Ishikawa (cell line): ENCODE results near the gene RIMOC1.

Experiments
- CEBPB ChIP-seq: IDR thresholded peaks from 2 replicates; pipeline ENCODE4 v1.6.1; 2012
- CREB1 ChIP-seq: IDR thresholded peaks from 2 replicates; pipeline ENCODE4 v1.6.1; 2012; ENCODE audit warnings: low read depth
- EGR1 ChIP-seq: IDR thresholded peaks from 2 replicates; pipeline ENCODE4 v1.6.1; 2012
- EP300 ChIP-seq: IDR thresholded peaks from 2 replicates; pipeline ENCODE4 v1.6.1; 2012; ENCODE audit warnings: borderline replicate concordance
- FOXM1 ChIP-seq: IDR thresholded peaks from 2 replicates; pipeline ENCODE4 v1.6.1; 2012; ENCODE audit warnings: low read depth, borderline replicate concordance
- NFIC ChIP-seq: IDR thresholded peaks from 2 replicates; pipeline ENCODE4 v1.6.1; 2012
- RAD21 ChIP-seq: IDR thresholded peaks from 2 replicates; pipeline ENCODE4 v1.6.1; 2012; ENCODE audit warnings: low read depth
- TAF1 ChIP-seq: IDR thresholded peaks from 2 replicates; pipeline ENCODE4 v1.6.1; 2012; ENCODE audit warnings: low read depth, mild to moderate bottlenecking
- TCF12 ChIP-seq: IDR thresholded peaks from 2 replicates; pipeline ENCODE4 v1.6.1; 2012; ENCODE audit warnings: low read depth
- TEAD4 ChIP-seq: IDR thresholded peaks from 2 replicates; pipeline ENCODE4 v1.6.1; 2012
- YY1 ChIP-seq: IDR thresholded peaks from 2 replicates; pipeline ENCODE4 v1.6.1; 2012; ENCODE audit warnings: low read depth
- ZBTB7A ChIP-seq: IDR thresholded peaks from 2 replicates; pipeline ENCODE4 v1.6.1; 2012; ENCODE audit warnings: low read depth
- TF ChIP-seq, protein P1 (sequence below): IDR thresholded peaks from 2 replicates; pipeline ENCODE4 v1.6.1; 2012
- TF ChIP-seq, protein P2 (sequence below): IDR thresholded peaks from 2 replicates; pipeline ENCODE4 v1.6.1; 2012
- TF ChIP-seq, protein P3 (sequence below): IDR thresholded peaks from 2 replicates; pipeline ENCODE4 v1.6.1; 2012; ENCODE audit warnings: low read depth, mild to moderate bottlenecking

RIMOC1 gene

DNA sequence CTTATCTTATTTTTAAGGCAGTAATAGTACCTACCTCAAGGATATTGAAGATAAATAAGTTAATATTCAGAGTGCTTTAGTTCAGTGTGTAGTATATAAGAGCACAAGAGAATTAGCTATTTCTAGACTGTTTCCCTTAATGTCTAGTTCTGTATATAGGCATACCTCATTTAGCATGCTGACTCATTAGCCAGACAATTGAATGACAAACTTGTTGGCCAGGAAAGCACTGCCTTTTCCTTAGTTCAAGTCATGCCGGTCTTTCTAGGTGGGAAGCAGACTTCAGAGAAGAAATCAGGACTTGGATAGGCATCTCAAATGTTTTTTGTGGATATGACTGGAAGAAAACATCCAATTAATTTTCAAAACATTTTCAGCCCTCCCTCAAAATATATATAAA lies 17.7 kb downstream of the RIMOC1 start:
- TF ChIP-seq NFIC (peak; percentile 20; the same call in 1 of the 2 replicates), RAD21 (no peak)
- TF ChIP-seq, protein P1, sequence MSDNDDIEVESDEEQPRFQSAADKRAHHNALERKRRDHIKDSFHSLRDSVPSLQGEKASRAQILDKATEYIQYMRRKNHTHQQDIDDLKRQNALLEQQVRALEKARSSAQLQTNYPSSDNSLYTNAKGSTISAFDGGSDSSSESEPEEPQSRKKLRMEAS: peak; percentile 17; the same call in 1 of the 2 replicates

DNA sequence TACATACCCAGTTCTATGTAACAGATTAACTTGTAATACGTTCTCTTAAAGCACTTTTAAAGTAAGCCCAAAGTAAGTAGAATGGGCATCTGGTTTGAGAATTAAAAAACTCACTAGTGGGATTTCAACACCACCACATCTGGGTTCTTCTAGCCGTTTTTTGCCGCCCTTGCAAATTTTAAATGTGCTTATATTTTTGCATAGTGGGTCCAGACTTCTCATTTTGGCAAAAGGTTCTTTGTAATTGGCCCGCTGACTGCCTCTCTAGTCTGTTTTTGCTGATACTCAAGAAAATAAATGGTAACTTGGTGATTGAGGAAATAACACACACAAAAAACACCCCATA lies 20.4 kb downstream of the RIMOC1 start:
- no peak for TF ChIP-seq ZBTB7A
- TF ChIP-seq EP300: no peak
- TF ChIP-seq TCF12: no peak
- no peak for TF ChIP-seq RAD21
- no peak for TF ChIP-seq NFIC
- TF ChIP-seq TEAD4: no peak

DNA sequence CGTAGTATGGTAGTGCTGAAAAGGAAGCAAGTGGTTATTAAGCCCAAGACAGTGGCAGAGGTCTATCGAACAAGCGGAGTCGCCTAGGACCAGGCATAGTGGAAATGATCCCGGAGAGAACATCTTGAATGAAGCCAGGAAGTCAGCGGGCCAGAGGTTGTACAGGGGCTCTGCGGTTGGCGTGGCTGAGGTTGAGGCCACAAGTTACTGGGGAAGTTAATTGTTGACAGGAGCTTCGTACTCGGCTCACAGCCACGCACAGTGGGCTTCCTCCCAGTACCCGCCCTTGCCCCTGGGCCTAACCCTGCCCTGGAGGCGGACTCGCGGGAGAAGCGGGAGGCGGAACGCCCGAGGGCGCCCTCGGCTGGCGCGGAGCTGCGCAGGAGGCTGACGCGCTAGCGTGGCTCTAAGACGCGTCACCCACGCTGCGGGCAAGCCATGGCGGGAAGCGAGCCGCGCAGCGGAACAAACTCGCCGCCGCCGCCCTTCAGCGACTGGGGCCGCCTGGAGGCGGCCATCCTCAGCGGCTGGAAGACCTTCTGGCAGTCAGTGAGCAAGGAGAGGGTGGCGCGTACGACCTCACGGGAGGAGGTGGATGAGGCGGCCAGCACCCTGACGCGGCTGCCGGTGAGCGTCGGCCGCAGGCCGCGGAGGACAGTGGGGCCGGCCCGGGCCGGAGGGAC lies 20.9 kb downstream of the RIMOC1 start, which contains the start of gene FBXO4:
FBXO4 (plus strand) TSS at position 410 of the 683 bp plus-strand sequence; CDS start at position 439, 29 bp downstream.
- TF ChIP-seq CREB1 (peak; percentile 57; the same call in 1 of the 2 replicates), TAF1 (peak; percentile 80), EGR1 (peak; percentile 49; the same call in 1 of the 2 replicates), YY1 (peak; percentile 78), RAD21 (peak; percentile 49; the same call in 1 of the 2 replicates), NFIC (peak; percentile 38; the same call in 1 of the 2 replicates), TEAD4 (0 out of 2 replicates have a peak, but pooled peaks have one; percentile 47), ZBTB7A (no peak; the same call in none of the 2 replicates), TCF12 (peak; percentile 54), CEBPB (no peak), EP300 (no peak), FOXM1 (no peak)
- TF ChIP-seq, protein P2, sequence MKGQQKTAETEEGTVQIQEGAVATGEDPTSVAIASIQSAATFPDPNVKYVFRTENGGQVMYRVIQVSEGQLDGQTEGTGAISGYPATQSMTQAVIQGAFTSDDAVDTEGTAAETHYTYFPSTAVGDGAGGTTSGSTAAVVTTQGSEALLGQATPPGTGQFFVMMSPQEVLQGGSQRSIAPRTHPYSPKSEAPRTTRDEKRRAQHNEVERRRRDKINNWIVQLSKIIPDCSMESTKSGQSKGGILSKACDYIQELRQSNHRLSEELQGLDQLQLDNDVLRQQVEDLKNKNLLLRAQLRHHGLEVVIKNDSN: 0 out of 2 replicates have a peak, but pooled peaks have one; percentile 5
- TF ChIP-seq, protein P1: peak; percentile 91
- TF ChIP-seq, protein P3, sequence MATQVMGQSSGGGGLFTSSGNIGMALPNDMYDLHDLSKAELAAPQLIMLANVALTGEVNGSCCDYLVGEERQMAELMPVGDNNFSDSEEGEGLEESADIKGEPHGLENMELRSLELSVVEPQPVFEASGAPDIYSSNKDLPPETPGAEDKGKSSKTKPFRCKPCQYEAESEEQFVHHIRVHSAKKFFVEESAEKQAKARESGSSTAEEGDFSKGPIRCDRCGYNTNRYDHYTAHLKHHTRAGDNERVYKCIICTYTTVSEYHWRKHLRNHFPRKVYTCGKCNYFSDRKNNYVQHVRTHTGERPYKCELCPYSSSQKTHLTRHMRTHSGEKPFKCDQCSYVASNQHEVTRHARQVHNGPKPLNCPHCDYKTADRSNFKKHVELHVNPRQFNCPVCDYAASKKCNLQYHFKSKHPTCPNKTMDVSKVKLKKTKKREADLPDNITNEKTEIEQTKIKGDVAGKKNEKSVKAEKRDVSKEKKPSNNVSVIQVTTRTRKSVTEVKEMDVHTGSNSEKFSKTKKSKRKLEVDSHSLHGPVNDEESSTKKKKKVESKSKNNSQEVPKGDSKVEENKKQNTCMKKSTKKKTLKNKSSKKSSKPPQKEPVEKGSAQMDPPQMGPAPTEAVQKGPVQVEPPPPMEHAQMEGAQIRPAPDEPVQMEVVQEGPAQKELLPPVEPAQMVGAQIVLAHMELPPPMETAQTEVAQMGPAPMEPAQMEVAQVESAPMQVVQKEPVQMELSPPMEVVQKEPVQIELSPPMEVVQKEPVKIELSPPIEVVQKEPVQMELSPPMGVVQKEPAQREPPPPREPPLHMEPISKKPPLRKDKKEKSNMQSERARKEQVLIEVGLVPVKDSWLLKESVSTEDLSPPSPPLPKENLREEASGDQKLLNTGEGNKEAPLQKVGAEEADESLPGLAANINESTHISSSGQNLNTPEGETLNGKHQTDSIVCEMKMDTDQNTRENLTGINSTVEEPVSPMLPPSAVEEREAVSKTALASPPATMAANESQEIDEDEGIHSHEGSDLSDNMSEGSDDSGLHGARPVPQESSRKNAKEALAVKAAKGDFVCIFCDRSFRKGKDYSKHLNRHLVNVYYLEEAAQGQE: no peak

DNA sequence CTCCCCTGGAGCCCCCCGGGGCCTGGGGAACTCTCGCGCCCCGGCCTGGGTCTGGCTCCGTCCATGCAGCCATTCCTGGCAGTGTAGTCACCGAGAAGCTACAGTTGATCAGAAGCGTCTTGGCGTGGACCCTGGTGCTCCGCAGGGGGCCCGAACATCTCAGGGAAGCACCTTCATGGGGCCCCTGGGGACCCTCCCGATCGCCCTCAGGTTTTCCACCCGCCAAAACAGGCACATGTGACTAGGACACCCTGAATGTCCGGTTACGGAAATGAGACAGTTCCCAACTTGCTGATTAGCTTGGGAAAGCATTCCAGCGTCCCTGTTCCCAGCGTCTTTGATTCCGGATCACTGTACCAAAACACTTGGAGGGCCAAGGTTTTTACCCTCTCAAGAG lies 21.4 kb downstream of the RIMOC1 start:
- no peak for TF ChIP-seq EGR1
- no peak for TF ChIP-seq CEBPB
- TF ChIP-seq ZBTB7A: peak; percentile 90; the same call in 1 of the 2 replicates
- TF ChIP-seq, protein P2: peak; percentile 59
- TF ChIP-seq, protein P1: peak; percentile 38; the same call in 1 of the 2 replicates

DNA sequence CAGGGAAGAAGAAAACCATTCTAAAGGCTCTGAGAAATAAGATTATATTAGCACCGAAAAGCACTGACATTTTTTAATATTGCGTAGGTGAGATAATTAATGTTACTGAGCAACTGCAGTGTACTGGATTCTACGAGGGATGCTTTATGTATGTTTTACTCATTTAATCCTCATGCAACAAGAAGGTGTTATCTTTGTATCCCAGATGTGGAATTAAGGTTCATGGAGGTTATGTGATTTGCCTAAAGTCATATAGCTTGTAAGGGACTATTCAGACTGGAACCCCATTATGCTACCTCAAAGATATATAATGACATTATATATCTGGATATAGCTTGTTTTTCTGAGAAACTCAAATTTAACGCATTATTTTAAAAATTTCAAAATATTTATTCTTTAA lies 23.5 kb downstream of the RIMOC1 start:
- TF ChIP-seq YY1: no peak
- TF ChIP-seq, protein P3: no peak
- no peak for TF ChIP-seq CREB1
- no peak for TF ChIP-seq TCF12
- TF ChIP-seq TEAD4: no peak
- TF ChIP-seq, protein P2: no peak
- TF ChIP-seq, protein P1: no peak
- no peak for TF ChIP-seq EGR1

DNA sequence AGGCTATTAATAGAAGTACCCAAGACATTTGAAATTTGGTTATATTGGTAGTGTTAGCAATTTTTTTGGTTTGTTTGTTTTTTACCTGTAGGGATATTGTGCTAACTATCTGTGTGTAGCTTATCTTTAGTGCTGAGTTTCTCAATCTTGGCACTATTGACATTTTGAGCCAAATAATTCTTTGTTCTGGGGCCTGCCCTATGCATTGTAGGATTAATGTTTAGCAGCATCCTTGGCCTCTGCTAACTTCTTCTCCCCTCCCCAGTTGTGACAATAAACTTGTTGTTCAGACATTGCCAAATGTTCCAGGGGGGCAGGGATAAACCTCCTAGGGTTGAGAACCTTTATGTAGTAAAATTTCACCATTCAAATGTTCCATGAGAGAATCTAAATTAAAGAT lies 24.9 kb downstream of the RIMOC1 start:
- no peak for TF ChIP-seq NFIC
- no peak for TF ChIP-seq TCF12
- TF ChIP-seq EP300: no peak
- no peak for TF ChIP-seq RAD21
- no peak for TF ChIP-seq ZBTB7A
- TF ChIP-seq, protein P3: no peak
- no peak for TF ChIP-seq CREB1
- TF ChIP-seq TEAD4: no peak
